DND-41 (cell line): ENCODE results near the gene GPR176.

Experiments
- ATAC-seq: fragments of 200-7000 bp; cut with Tn5 transposase; 3 replicates; pipeline ENCODE4 v1.9.1; 2021; ENCODE audit warnings: low read depth; ENCODE audit not compliant: insufficient read depth
- DNase-seq: peaks from one replicate; pipeline ENCODE4 v3.0.0-alpha.2; 2020
- H2AFZ ChIP-seq: 2 replicates; pipeline ENCODE4 v1.6.0; 2012; ENCODE audit warnings: low read depth, low read length
- H3K27ac ChIP-seq: 2 replicates; pipeline ENCODE4 v1.5.1; 2012; ENCODE audit warnings: low read length, inconsistent platforms
- H3K27me3 ChIP-seq: fragments of 200-600 bp; sonication (generic); 2 replicates; pipeline ENCODE4 v1.6.0; 2012; ENCODE audit warnings: low read length, mild to moderate bottlenecking, inconsistent platforms; ENCODE audit not compliant: insufficient read depth, poor library complexity
- H3K36me3 ChIP-seq: 2 replicates; pipeline ENCODE4 v1.5.1; 2012; ENCODE audit warnings: low read length, inconsistent platforms; ENCODE audit not compliant: insufficient read depth
- H3K4me1 ChIP-seq: 2 replicates; pipeline ENCODE4 v1.5.1; 2012; ENCODE audit warnings: mild to moderate bottlenecking, low read length; ENCODE audit not compliant: insufficient read depth
- H3K4me2 ChIP-seq: 2 replicates; pipeline ENCODE4 v1.6.0; 2012; ENCODE audit warnings: mild to moderate bottlenecking, moderate library complexity, low read length, inconsistent platforms; ENCODE audit not compliant: insufficient read depth
- H3K4me3 ChIP-seq, 2 experiments: fragments of 200-600 bp in 1 of 2; shearing (Covaris generic) in 1 of 2; 2 replicates each; pipeline ENCODE4 v1.5.1; 2012 to 2016; ENCODE audit warnings: inconsistent platforms in 2 of 2, low read length in 2 of 2, mild to moderate bottlenecking in 2 of 2, low read depth in 1 of 2, moderate library complexity in 1 of 2
- H3K79me2 ChIP-seq: 2 replicates; pipeline ENCODE4 v1.6.0; 2012; ENCODE audit warnings: low read length, inconsistent platforms; ENCODE audit not compliant: insufficient read depth
- H3K9ac ChIP-seq: 2 replicates; pipeline ENCODE4 v1.6.0; 2012; ENCODE audit warnings: low read depth, mild to moderate bottlenecking, inconsistent platforms, low read length, moderate library complexity
- H3K9me3 ChIP-seq: 2 replicates; pipeline ENCODE4 v1.5.1; 2012; ENCODE audit warnings: low read length, moderate library complexity, mild to moderate bottlenecking, inconsistent platforms; ENCODE audit not compliant: insufficient read depth, severe bottlenecking
- H4K20me1 ChIP-seq: 2 replicates; pipeline ENCODE4 v1.6.0; 2012; ENCODE audit warnings: low read length; ENCODE audit not compliant: insufficient read depth
- CTCF ChIP-seq: IDR thresholded peaks from 2 replicates; pipeline ENCODE4 v1.5.1; 2012; ENCODE audit warnings: borderline replicate concordance, low read length, moderate library complexity, mild to moderate bottlenecking; ENCODE audit not compliant: poor library complexity, severe bottlenecking; ENCODE audit errors: extremely low read depth
- EZH2 ChIP-seq: IDR thresholded peaks from 3 replicates; pipeline ENCODE4 v1.6.1; 2012; ENCODE audit warnings: borderline replicate concordance, low read depth, mild to moderate bottlenecking, moderate library complexity, low read length, inconsistent platforms; ENCODE audit not compliant: severe bottlenecking

GPR176 gene

DNA sequence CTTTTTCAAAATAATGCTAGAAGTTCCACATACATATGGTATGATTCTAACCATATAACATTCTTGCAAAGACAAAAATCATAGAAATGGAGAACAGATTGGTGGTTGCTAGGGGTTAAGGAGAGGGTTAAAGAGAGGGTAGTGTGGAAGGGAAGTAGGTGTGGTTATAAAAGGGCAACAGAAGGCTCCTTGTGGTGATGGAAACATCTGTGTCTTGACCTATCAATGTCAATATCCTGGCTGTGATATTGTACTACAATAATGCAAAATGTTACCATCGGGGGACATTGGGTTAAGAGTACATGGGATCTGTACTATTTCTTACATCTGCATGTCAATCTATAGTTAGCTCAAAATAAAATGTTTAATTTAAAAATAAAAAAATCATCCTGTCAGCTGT is 69.6 kb downstream of the GPR176 start:
- no peak for ATAC-seq
- H3K27me3 ChIP-seq = no peaks in the 10 kb centered on the region
- no peaks in the 10 kb centered on the region for H3K36me3 ChIP-seq
- TF ChIP-seq EZH2 = no peak
- TF ChIP-seq CTCF = no peak
- no peak for DNase-seq
- no peak overlapping the region for H3K4me2 ChIP-seq
- no peaks in the 10 kb centered on the region for H3K79me2 ChIP-seq
- H3K4me1 ChIP-seq = no peaks in the 10 kb centered on the region
- H3K9ac ChIP-seq = no peak overlapping the region
- no peak overlapping the region for H2AFZ ChIP-seq
- H3K27ac ChIP-seq = no peak overlapping the region
- no peaks in the 10 kb centered on the region for H3K9me3 ChIP-seq
- no peaks in the 10 kb centered on the region for H4K20me1 ChIP-seq
- no peak overlapping the region for H3K4me3 ChIP-seq

DNA sequence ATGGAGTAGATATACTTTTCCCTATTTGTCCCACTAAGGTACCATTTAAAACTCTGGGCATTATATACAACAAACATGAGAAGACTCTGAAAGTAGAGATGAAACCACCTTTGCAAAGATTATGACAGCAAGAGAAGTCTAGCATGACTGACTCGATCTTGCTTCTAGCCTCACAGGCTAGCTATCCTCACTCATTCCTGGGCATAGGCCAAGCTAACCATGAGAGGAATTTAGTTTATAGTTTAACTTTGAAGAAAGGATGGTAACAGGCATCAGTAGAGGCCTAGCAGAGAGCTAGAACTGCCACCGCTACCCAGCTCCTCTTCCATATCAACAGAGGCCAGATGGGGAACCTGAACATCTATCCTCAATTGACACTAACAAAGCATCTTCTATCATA is 74.0 kb downstream of the GPR176 start:
- TF ChIP-seq CTCF = no peak
- no peak for TF ChIP-seq EZH2
- Histone ChIP-seq H3K9ac (no peak overlapping the region), H3K36me3 (no peaks in the 10 kb centered on the region), H3K9me3 (no peaks in the 10 kb centered on the region), H3K4me1 (no peaks in the 10 kb centered on the region), H3K27me3 (no peaks in the 10 kb centered on the region), H3K4me2 (no peak overlapping the region), H3K27ac (no peak overlapping the region), H3K79me2 (no peaks in the 10 kb centered on the region), H3K4me3 (no peak overlapping the region), H4K20me1 (no peaks in the 10 kb centered on the region), H2AFZ (no peak overlapping the region)
- ATAC-seq (no peak), DNase-seq (no peak)

DNA sequence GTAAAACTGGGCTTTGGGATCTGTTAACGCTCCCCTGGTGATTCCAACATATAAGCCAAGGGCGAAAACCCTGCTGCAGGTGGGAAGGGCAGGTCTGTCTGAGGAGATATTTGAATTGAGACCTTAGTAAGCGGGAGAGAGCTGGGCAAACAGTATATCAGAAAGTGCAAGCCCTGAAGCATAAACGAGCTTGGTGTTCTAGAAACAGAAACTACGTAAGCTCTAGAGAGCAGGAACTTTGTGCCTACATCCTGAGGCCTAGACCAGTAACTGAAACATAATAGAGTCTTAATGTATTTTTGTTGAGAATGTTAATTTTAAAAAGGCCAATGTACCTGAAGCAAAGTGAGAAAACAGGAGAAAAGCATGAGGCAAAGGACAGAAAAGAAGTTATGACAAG is 74.5 kb downstream of the GPR176 start:
- no peaks in the 10 kb centered on the region for H4K20me1 ChIP-seq
- no peaks in the 10 kb centered on the region for H3K4me1 ChIP-seq
- no peak for TF ChIP-seq CTCF
- no peak for TF ChIP-seq EZH2
- H3K79me2 ChIP-seq = no peaks in the 10 kb centered on the region
- H3K27ac ChIP-seq = no peak overlapping the region
- H2AFZ ChIP-seq = no peak overlapping the region
- DNase-seq = no peak
- H3K9ac ChIP-seq = no peak overlapping the region
- H3K27me3 ChIP-seq = no peaks in the 10 kb centered on the region
- no peak overlapping the region for H3K4me2 ChIP-seq
- no peaks in the 10 kb centered on the region for H3K36me3 ChIP-seq
- H3K9me3 ChIP-seq = no peaks in the 10 kb centered on the region
- no peak for ATAC-seq
- no peak overlapping the region for H3K4me3 ChIP-seq

DNA sequence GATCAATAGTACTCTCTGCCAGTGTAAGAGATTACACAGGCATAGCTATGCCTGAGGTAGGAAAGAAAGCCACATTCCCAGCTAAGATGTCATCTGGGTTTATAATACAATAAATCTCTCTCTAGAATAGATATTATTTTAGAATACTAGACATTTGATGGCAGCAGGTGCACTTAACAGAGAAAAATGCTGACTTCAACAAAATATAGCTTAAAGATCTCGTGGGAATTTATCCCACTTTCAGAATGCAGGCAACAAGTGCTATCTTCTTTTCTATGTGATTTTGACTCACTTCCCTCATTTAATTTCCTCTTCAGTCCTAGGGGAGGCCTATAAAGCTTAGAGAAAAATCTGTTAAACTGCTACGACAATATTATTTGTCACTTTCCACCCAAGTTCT is 76.5 kb downstream of the GPR176 start:
- DNase-seq (no peak), ATAC-seq (no peak)
- Histone ChIP-seq H3K36me3 (no peaks in the 10 kb centered on the region), H3K4me3 (no peak overlapping the region), H3K4me1 (no peaks in the 10 kb centered on the region), H4K20me1 (no peaks in the 10 kb centered on the region), H3K9ac (no peak overlapping the region), H3K27me3 (no peaks in the 10 kb centered on the region), H3K4me2 (no peak overlapping the region), H3K27ac (no peak overlapping the region), H2AFZ (no peak overlapping the region), H3K9me3 (no peaks in the 10 kb centered on the region), H3K79me2 (no peaks in the 10 kb centered on the region)
- TF ChIP-seq CTCF (no peak), EZH2 (no peak)
